Dermis blood vessel endothelial cell (primary cell): Measurements from ENCODE around the gene TTLL9. TPM values are rescaled to one million over a fixed set of nuclear protein-coding genes. Genes with fewer than 3 reads are reported as not detected.

ENCODE experiments used
- DNase-seq: peaks from one replicate; pipeline ENCODE4 v3.0.0; 2010
- total RNA-seq: library from RNA; depleted of rRNA; stranded (reverse); fragments of >200 nt; gene quantifications from 2 replicates; pipeline ENCODE4 v1.2.3, GENCODE V29; 2014

The TTLL9 gene
- total RNA-seq, 1 donor from 2014 or later = not detected

DNA sequence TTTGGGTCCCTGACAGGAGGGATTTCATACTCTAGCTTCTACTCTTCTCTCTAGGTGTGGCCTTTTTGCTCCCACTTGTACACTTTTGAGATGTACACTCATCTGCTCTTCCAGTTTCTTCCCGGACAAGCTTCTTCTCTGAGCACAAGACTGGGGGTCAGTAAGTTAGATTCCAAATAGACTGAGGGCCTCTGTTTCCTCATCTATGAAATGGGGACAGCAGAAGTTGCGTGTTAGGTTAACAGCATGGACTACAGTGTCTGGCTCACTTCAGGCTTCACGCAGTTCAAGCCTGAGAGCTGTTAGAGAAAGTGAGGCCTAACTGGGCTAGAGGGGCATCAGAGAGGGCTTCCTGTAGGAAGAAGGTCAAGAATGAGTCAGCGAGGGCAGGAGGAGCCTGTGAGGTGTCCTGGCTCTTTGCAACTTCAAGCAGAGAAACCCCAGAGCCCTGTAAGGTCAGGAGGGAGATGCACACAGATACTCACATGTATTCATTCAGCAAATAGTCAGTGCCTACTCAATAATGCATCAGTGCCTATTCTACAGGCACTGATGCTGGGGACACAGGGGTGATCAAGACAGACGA is 118.1 kb downstream of the TTLL9 start:
- DNase-seq = no peak

DNA sequence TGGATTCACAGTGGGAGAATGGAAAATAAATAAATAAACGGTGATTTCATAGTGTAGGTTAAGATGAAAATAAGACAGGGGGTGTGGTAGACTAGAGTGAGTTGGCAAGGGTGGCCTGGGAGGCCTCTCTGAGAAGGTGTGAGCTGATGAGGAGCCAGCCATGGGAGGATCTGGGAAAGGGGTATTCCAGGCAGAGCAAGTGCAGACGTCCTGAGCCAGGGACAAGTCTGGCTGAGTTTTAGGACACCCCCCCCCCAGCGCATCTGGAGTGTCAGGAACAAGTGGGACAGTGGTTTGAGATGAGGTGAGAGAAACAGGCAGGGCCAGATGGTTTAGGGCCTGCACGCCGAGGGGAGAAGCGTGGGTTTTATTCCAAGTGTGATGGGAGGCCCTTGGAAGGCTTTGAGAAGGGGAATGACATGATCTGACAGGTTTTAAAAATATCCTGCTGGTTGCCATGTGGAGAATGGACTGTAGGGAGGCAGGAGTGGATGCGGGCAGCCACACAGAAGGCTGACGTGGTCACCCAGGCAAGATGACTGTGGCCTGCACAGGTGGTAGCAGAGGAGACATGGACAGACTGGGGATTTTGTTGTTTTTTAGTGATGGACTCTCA is 118.7 kb downstream of the TTLL9 start:
- DNase-seq = no peak

DNA sequence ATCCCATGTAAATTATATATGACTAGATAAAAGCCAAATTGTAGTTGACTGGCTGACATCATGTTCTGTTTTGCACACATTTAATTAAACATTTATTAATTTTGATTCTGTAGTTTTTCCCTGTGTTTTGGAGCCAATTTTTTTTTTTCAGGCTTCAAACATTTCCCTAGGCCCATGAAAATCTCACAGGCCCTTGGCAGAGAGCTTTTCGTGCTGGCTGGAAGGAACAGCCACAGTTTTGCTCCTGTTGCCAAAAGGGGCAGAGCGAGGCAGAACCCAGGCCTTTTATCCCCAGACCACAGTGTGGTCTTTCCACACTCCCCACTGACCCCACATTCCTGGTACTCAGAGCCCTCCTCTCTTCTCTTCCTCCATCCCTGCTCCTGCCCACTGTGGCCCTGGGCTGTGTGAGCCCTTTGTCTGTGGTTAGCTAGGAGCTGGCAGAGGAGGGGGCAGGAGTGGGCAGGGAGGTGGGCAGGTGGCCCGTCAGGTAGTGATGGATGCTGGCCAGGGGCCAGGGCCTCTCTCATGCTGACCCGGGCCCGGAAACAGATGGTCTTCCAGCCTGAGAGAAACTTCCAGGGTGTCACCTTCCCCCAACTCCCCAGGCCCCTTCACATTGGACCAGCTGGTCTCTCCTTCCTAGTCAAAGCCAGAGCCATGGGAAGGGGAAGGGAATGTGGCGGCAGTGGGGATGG is 120.4 kb downstream of the TTLL9 start:
- DNase-seq = no peak

DNA sequence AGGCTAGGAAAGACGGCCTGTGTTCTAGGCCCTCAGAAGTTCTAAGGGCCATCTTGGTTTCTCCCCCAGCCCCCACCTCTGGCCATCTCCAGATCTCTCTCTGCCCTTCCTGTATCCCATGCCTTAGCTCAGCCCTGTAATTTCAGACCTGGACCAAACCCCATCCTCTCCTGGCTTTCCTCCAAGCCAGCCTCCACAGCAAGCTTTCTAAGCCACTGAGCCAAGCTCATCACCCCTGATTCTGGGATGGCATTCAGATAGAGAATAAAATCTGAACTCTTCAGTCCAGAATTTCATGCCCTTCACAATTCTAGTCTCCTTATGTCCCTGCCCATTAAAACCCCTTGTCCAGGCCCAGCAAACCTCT is 120.9 kb downstream of the TTLL9 start:
- no peak for DNase-seq

DNA sequence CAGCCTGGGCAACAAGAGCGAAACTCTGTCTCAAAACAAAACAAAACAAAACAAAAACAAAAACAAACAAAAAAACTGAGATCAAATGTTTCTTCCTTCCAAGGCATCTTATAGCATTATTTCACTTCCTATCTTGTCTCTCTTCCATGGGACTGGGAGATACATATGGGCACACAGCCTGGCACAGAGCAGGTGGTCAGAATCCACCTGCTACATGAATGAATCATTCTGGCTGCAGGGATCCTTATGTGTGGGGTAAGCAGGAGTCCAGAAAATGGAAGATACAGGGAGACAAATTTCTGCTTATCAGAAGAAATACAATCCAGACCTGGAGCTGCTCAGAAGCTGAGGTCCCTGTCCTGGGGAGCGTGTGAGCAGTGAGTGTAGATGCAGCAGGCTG is 121.7 kb downstream of the TTLL9 start:
- DNase-seq = no peak

Other genes starting within 250 kb of the TTLL9 start
- gene COX4I2, start 232.7 kb upstream of the TTLL9 start, total RNA-seq = not detected in 2 replicates
- 46.1 and 62.9 TPM in 2 replicates for gene BCL2L1, start 147.8 kb upstream of the TTLL9 start, total RNA-seq
- gene TPX2, start 131.3 kb upstream of the TTLL9 start, total RNA-seq = 16.5 and 81.7 TPM in 2 replicates
- gene MYLK2, start 51.3 kb upstream of the TTLL9 start, total RNA-seq = 8.5 and 8.7 TPM in 2 replicates
- gene FOXS1, start 25.0 kb upstream of the TTLL9 start, total RNA-seq = 0.09 TPM in 1 of 2 replicates, not detected in the other
- gene DUSP15, start 107 bp upstream of the TTLL9 start, total RNA-seq = 0.14 and 0.34 TPM in 2 replicates
- 4.4 and 5.2 TPM in 2 replicates for gene PDRG1, start 81.4 kb downstream of the TTLL9 start, total RNA-seq
- under 0.01 TPM in 1 of 2 replicates, not detected in the other for gene XKR7, start 97.5 kb downstream of the TTLL9 start, total RNA-seq
- 31.1 and 35.5 TPM in 2 replicates for gene CCM2L, start 139.8 kb downstream of the TTLL9 start, total RNA-seq
- gene HCK, start 181.6 kb downstream of the TTLL9 start, total RNA-seq = not detected in 2 replicates
- gene TM9SF4, start 239.1 kb downstream of the TTLL9 start, total RNA-seq = 33.5 and 41.3 TPM in 2 replicates